ENCODE results near the gene GNG7.
A peak's percentile ranks its signal among the peaks of the same experiment; 100 is the strongest.
"Not testable (repeated sequence)": the region's sequence is repeated elsewhere in the genome, so short reads cannot be mapped to it uniquely, and the experiment has no call there.

Gene GNG7

DNA sequence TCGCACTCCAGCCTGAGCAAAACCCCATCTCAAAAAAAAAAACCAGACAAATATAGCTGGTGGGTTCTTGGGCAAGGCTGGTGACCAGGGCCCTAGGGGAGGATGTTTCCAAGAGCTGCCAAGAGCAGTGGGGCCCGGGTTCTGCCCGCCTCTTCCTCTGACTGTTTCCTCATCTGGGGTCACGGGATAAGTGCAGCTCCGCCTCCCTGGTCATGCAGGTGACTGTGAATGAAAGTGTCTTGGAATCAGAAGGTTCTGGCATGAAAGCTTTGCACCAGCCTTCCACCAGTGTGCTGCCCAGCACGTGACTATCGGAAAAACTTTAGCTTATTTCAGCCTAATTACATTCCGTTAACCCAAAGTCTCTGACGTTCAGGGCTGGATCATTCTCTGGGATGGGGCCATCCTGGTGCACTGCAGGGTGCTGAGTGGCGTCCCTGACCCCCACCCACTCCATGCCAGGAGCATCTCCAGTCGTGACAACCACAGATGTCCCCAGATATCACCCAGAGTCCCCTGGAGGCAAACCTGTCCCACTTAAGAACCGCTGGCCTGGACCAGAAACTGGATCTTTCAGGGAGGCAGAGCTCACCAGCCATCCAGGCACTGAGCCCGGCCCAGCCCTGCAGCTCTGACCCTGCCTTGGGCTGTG, 85.6 kb downstream of the GNG7 start:
- DNase-seq = no peak

DNA sequence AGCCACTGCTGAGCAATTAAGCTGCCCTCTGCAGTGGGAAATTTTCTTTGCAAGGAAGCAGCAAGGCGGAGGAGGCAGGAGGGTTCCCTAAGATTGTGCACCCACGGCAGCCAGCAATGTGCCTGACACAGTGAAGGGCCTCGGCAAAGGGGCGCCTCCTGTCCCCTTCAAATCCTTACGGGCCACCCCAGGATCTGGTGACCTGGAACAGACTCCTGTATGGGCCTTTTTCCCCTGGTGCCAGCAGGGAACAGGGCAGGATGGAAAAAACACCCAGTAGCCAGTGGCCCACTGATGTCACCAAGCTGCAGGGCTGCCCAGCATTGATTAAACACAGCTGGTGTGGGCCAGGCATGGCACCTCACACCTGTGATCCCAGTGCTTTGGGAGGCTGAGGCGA, 86.7 kb downstream of the GNG7 start:
- no peak for DNase-seq

GRCh38 chr19:2613507-2614295, 88.8 kb downstream of the GNG7 start:
- no peak for DNase-seq

DNA sequence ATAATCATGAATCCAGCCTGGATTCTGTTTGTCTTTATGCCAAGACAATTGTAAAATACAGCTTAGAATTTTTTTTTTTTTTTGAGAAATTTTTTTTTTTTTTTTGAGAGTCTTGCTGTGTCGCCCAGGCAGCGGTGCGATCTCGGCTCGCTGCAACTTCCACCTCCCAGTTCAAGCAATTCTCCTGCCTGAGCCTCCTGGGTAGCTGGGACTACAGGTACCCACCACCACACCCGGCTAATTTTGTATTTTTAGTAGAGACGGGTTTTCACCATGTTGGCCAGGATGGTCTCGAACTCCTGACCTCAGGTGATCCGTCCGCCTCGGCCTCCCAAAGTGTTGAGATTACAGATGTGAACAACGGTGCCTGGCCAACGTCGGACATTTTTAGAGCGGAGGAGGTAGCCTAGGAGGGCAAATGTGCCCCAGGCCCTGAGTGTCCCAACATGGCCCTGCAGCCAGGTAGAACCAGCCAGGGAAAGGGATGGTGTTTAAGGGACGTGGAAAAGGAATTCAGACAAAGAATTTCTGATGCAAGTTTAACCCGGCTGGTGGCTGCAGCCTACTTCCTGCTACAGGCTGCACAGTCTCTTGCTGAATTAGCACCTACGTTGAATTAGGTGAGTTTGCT, 89.8 kb downstream of the GNG7 start:
- no peak for DNase-seq

- no peak for DNase-seq
Measured at GRCh38 chr19:2611483-2612464, 90.7 kb downstream of the GNG7 start.

GRCh38 chr19:2610637-2611482, 91.6 kb downstream of the GNG7 start:
- peak; percentile 23 for DNase-seq

DNA sequence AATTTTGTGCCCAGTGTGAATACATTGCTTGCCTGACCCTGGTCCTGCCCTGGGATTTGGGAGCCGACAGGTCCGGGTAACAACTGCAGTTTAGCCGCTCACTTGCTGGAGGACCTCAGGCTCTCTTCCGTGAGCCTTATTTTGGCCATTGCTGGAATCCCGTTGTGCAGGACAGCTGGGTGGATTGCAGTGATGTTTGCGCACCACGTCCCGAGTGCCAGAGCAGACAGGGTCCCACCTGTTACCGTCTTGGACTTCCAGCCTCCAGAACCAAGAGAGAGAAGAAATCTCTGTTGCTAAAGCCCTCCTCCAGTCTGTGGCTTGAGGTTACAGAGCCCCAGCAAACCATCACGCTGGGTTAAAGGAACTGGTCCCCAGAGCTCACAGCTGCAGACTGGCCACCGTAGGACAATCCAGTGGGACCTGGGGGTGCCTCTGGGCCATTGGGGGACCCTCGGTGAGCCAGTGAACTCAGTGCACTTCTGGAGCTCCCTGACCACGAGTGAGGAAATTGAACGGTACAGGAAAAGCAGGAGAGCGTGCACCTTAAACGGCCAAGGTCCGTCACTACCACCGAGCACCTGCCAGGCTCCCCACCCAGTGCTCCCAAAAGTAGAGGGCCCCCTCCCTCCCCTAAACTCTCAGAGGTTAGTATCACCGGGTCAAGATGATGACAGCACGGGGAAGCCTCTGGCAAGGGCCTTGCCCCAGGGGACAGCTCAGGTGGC, 92.9 kb downstream of the GNG7 start:
- no peak for DNase-seq

DNA sequence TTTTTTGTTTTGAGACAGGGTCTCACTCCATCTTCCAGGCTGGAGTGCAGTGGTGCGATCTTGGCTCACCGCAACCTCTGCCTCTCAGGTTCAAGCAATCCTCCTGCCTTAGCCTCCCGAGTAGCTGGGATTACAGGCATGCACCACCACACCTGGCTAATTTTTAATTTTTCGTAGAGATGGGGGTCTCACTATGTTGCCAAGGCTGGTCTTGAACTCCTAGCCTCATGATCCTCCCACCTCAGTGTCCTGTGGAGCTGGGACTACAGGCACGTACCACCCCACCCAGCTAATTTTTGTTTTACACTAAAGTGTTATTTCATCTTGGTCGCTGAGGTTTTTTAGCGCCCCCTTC, 93.5 kb downstream of the GNG7 start:
- DNase-seq = not testable (repeated sequence)

- DNase-seq = no peak
Measured at GRCh38 chr19:2608602-2608922, 93.9 kb downstream of the GNG7 start.

DNA sequence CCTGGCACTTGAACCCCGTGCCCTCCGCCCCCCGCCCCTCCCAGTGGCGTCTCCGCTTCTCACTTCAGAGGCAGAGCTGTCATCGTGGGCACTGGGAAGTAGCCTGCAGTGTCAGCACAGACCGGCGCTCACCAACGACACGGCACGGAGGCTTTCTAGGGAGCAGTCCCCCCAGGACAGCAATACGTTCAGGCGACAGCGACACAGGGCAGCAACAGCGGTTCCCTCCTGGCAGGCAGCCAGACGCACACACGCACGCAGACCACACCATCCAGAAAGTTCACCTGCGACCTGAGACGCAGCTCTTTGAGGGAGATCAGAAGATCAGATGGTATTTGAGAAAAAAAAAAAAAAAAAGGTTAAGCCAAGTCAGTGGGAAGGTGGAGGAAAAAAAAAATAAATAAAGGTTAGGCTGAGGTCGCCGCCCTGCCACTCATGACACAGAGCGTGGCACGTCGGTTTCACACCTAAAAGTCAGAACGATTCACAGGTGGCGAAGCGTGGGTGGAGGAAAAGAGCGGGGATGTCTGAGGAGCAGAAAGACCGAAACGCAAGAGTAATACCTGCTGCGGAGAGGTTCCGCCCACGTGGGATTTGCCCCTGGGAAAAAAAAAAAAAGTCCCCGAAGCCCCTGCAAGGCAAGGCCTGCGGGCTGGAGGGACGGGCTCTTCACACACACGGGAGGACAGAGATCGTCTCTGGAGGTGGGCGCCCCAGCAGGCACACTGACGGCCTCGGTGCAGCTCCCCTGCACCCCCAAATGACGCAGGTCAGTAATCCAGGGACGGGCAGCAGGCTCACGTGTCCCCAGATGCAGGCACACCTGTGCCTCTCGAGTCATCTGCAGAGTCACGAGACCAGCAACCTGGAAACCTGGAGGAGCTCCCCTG, 94.5 kb downstream of the GNG7 start:
- DNase-seq = no peak

- DNase-seq = not testable (repeated sequence)
Measured at GRCh38 chr19:2606774-2607173, 95.7 kb downstream of the GNG7 start.

DNA sequence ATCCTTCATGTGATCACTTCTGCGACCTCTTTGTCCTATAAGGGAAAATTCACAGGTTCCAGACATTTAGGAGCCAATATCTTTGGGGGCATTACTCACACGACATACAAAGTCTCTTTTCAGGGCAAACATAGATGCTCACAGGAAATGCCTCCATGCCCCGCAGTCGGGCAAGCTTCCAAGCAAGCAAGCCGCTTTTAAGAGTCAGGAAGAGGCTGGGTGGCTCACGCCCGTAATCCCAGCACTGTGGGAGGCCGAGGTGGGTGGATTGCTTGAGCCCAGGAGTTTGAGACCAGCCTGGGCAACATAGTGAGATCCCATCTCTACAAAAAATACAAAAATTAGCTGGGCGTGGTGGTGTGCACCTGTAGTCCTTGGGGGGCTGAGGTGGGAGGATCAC, 96.6 kb downstream of the GNG7 start:
- DNase-seq = not testable (repeated sequence)

DNA sequence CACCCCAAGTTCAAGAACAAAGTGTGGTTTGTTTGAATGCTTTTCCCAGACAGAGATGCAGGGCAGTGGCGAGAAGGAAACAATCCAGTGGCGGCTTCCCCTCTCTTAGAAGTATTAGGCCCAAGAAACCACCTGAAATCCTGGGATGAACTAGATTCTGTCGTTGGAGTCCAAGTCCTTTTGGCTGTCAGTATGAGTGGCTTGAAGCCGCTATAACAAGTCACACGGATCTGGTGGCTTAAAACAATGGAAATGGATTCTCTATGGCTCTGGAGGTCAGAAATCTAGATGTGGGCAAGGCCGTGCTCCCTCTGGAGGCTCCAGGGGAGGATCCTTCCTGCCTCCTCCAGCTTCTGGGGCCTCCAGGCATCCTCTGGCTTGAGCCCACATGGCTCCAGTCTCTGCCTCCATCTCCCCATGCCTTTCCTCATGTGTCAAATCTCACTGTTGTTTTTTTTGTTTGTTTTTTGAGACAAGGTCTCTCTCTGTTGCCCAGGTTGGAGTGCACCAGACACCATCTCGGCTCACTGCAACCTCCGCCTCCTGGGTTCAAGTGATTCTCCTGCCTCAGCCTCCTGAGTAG, 97.7 kb downstream of the GNG7 start:
- DNase-seq = no peak

- DNase-seq = no peak
Measured at GRCh38 chr19:2603334-2603733, 99.2 kb downstream of the GNG7 start.

DNA sequence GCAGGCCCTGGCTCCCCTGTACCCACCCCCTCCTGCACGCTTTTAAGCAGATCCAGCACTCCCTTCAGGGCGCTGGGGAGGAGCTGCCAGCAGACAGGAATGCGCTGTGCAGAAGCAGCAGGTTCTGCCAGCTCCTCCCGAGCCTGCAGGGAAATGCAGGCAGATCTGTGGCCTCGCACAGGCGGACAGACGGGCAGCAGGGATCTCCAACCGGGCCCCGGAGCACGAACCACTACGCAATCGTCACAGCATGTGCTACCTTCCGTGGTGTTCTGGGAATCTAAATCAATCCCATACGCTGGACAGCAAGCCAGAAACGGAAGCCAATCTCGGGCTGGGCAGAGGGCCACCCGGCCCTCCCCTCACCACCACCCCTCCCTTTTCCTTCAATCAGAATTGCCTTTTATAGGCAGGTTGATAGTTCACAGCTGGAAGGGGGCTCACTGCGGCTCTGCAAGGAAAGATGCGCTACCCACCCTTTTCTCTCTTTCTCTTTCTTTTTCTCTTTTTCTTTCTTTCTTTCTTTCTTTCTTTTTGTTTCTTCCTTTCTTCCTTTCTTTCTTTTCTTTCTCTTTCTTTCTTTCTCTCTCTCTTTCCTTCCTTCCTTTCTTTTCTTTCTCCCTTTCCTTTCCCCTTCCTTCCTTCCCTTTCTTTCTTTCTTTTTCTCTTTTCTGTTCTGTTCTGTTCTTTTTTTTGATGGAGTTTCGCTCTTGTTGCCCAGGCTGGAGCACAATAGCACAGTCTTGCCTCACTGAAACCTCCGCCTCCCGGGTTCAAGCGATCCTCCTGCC, 99.9 kb downstream of the GNG7 start:
- no peak for DNase-seq

DNA sequence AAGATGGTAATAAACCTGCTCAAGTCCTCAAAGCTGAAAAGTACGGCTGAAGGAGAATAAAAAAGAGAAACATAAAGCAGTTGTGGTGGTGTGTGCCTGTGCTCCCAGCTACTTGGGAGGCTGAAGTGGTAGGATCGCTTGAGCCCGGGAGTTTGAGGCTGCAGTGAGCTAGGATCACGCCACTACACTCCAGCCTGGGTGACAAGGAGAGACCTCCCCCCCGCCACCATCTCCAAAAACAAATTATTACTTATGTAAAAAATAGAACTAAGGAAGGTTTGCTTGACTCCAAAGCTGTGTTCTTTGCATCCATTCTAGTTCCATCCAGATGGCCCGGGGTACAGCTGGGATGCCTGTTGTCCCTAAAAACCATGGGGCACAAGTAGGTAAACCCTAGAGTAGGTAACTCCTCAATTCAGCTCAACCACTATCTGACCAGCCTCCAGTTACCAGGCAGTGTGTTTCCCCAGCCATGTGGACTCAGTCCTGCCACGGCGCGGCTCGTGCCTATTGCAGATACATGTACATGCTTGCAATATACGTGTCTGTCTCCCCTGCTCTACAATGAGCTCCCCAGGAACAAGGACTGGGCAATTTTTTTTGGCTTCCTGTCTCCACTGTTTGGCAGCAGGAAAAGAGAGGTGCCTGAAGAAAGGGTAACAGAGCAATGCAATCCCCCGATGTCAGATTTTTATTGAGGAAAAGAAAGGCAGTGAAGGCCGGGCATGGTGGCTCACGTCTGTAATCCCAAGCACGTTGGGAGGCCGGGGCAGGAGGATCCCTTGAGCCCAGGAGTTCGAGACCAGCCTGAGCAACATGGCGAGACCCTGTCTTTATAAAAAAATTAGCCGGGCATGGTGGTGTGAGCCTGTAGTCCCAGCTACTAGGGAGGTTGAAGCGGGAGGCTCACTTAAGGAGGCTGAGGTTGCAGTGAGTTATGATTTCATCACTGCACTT, 101.3 kb downstream of the GNG7 start:
- DNase-seq = no peak

DNA sequence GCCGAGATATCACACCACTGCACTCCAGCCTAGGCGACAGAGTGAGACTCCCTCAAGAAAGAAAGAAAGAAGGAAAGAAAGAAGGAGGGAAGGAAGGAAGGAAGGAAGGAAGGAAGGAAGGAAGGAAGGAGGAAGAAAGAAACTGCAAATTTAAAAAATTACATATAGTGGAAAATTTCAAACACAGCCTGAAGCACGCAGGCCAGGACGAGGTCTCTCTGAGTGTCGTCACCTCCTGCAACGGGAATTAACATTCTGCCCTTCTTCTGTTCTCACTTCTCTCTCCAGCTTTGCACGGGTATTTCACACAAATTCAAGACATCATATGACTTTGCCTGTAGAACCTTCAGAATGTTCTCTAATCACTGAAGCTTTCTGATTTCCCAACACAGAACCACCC, 108.2 kb downstream of the GNG7 start:
- DNase-seq = no peak

DNA sequence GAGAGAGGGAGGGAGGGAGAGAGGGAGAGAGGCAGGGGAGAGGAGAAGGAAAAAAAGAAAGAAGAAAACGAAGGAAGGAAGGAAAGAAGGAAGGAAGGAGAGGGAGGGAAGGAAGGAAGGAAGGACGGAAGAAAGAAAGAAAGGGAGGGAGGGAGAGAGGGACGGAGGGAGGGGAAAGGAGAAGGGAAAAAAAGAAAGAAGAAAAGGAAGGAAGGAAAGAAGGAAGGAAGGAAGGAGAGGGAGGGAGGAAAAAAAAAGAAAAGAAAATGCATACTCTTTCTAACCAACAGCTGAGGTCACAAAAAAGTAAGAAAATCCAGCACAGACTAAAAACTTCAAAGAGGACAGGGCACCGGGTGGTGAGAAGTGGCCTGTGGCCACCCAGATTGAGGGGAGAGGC, 109.7 kb downstream of the GNG7 start:
- no peak for DNase-seq
